Endothelial cell of umbilical vein (primary cell): ENCODE data around the gene THTPA.

Source experiments
- CTCF ChIP-seq, 2 donors: IDR thresholded peaks; 1 replicate in 1 of 2; 2 replicates in 1 of 2; pipeline ENCODE4 v1.5.1; 2011; ENCODE audit warnings: low read length in 2 of 2, mild to moderate bottlenecking in 2 of 2, moderate library complexity in 2 of 2, control low read depth in 1 of 2, inconsistent platforms in 1 of 2, low read depth in 1 of 2; ENCODE audit not compliant: insufficient read depth in 1 of 2; ENCODE audit errors: extremely low read depth in 1 of 2
- JUN ChIP-seq: IDR thresholded peaks from 2 replicates; pipeline ENCODE4 v1.6.1; 2011; ENCODE audit warnings: borderline replicate concordance, low read depth; ENCODE audit not compliant: insufficient read length, insufficient read depth
- POLR2AphosphoS5 ChIP-seq: IDR thresholded peaks from 2 replicates; pipeline ENCODE4 v1.6.1; 2012; ENCODE audit warnings: low read depth, mild to moderate bottlenecking, control low read depth, low read length, moderate library complexity; ENCODE audit not compliant: insufficient read depth
- TF ChIP-seq, protein P1 (sequence below): IDR thresholded peaks from 2 replicates; pipeline ENCODE4 v1.6.1; 2011; ENCODE audit not compliant: insufficient read depth, insufficient read length

DNA sequence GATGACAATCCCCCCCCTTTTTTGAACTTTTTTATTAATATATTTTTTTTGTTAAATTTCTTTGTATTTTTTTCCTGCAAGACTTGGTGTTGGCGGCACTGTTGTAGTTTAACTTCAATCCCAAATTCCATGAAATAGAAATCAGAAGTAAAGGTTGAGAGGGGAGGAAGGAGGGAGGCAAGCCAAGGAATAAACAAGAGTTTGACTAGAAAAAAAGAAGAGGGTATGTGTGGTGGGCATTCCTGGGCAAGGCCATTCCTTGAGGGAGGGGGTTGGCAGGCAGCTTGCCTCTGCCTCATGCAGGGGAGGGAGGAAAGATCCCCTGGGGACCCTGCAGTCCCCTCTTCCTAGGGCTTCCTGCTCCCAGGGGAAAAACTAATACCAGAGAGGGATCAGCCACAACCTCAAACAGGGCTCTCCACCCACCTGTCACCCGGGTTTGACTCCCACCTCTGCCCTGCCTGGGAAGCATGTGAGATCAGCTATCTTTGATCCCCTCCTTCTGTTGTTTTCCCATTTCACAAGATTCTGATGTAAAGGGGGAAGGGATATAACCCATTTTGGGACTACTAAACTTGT, 12.0 kb downstream of the THTPA start:
- TF ChIP-seq POLR2AphosphoS5, result no peak
- TF ChIP-seq JUN, result no peak
- TF ChIP-seq, protein P1, sequence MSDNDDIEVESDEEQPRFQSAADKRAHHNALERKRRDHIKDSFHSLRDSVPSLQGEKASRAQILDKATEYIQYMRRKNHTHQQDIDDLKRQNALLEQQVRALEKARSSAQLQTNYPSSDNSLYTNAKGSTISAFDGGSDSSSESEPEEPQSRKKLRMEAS, result no peak
- no peak for TF ChIP-seq CTCF (IDR thresholded peaks at IDR 0.05; ENCODE audit: extremely low read depth in 1 of 2, insufficient read depth in 1 of 2, low read depth in 1 of 2, low read length in 2 of 2)
